ENCODE measurements around the gene PCNX4.
"Not testable (repeated sequence)": the region's sequence is repeated elsewhere in the genome, so short reads cannot be mapped to it uniquely, and the experiment has no call there.

PCNX4 gene

DNA sequence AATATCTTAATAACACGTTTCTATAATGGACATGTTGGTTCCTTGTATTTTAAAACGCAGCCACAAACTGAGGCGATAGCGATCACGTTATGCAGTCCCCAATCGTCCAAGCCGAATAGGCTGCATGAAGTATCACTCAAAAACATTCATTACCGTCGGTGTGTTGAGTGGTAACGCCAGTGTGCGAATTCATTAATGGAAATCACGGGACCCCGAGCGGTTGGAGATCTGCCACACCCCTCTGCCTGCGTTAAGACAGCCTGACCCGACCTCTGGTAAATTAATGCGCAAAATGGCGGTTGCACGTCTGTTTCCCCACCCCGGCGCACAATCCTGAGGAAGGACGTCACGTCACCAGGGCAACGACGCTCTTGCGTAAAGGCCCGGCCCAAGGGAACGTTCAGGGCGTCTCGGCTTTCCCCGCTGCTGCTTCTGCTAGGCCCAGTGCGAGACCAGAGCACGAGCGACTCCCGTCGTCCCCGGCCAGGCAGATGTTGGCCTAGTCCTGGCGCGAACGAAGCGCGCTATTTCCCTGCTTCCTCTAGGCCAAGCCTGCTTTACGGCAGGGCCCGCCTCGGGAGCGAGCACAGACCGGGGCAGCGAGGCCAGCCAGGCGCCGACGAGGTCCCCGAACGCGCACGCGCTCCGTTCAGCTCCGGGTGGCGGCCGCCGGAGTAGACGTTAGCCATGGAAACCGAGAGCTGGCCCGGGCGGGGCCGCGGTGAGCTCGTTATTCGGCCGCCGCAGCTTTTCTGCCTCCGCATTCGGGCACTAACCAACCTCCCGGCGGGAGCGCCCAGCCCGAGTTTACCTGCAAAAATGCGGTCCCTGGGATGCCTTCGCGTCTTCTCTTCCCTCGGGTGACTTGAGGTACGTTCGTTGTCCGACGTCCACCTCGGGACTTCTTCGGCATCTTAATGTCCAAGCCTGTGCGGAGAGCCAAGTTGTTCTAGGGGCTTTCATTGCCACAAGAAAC, at the start of gene PCNX4:
Gene PCNX4, plus strand, starts transcription at position 374 of the 976 bp plus-strand sequence. CDS start 15,716 bp downstream, outside the sequence.
- DNase-seq = peak; percentile 89

GRCh38 chr14:60047976-60048375, 43.7 kb upstream of the PCNX4 start:
- DNase-seq = not testable (repeated sequence)

DNA sequence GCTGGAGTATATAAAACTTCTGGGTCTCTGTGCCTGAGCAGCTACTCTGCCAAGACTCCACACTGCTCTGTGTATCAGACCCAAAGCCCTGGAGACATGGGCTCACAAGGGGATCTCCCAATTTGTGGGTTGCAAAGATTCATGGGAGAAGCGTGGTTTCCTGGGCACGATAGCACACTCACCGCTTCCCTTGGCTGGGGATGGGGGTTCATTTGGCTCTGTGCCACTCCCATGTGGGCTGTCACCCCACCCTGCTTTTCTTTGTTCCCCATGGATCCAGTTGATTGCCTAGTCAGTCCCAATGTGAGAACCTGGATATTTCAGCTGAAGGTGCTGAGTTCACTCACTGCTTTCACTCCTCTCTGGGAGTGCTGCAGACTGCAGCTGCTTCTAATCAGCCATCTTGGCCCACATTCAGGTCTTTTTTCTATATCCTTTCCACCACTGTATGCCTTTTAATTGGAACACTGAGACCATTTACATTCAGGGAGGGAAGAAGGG, 40.0 kb upstream of the PCNX4 start:
- DNase-seq = no peak

- no peak for DNase-seq
Observed at GRCh38 chr14:60058087-60058486, 33.6 kb upstream of the PCNX4 start.

- no peak for DNase-seq
Observed at GRCh38 chr14:60061371-60061770, 30.4 kb upstream of the PCNX4 start.

DNA sequence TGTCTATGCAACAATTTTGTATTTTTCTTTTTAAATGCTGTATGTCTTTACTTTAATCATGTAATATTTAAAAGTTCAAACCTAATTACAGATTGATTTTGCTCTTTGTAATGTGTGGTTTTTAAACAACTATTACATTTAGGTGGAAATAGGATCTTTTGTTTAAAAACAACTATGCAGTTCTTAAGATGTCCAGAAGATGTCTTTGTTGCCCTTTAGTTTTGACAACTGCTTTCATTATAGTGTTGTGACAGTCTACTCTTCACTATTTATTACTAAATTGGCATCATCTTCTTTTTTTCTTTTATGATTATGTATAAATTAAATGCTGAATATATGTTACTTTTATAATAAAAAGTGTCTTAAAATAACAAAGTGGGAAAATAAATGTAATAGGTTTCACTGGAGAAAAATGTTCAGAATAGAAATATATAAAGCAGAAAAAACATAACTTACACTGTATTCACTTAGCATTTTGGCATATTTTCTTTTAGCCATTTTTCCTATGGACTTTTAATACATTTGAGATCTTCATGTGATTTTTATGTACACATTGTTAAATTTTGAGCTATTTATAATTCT, 27.1 kb upstream of the PCNX4 start:
- DNase-seq = no peak

- DNase-seq = no peak
Observed at GRCh38 chr14:60067882-60068281, 23.8 kb upstream of the PCNX4 start.

GRCh38 chr14:60079723-60080122, 12.0 kb upstream of the PCNX4 start:
- no peak for DNase-seq

DNA sequence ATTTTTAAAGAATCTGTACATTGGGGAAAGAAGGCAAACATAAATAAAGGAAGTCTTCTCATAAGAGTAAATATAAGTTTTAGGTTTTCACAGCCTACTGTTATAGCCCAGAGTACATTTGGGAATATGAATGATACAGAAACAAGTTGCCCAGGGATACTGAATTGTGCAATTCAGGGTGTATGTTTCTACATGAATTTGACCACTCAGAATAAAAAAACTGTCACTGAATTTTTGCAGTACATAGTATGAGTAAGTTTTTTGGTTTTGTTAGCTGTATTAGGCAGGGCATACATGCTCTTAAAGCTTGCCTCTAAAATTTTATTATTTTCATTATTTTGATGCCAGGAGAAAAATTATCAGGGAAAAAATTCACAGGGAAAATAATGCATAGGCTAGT, 6.6 kb upstream of the PCNX4 start:
- DNase-seq = no peak

GRCh38 chr14:60085693-60086092, 6.0 kb upstream of the PCNX4 start:
- no peak for DNase-seq

GRCh38 chr14:60087668-60088067, 4.1 kb upstream of the PCNX4 start:
- DNase-seq = no peak

- DNase-seq = no peak
Observed at GRCh38 chr14:60089221-60089620, 2.5 kb upstream of the PCNX4 start.

DNA sequence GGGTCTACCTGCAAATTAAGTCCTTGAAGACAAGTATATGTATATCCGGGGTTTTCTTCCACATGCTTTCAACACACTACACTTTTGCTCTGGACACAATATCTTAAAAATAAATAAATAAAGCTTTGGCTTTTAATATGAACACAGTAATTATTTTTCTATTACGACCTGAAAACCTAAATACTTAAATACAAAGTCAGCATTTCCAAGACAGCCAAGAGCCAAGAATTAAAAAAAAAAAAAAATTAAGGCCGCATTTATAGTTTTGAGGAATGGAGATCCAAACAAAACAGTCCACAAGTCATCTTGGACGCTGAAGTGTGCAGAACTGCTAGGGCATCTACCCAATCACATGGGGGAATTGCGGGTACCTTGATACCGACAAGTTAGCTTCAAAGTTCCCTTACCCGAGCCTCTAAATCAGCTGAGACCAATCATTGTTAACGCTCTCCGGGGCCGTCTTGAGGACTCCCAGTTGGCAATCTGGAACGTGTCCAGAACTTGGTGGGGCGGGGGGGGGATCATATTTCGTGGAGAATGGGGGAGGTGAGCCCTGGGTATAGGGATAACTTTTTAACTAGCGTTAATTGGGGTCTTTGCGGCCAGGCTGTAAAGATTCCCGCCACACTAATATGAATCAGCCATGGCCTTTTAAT, 731 bp upstream of the PCNX4 start:
- peak; percentile 11 for DNase-seq

DNA sequence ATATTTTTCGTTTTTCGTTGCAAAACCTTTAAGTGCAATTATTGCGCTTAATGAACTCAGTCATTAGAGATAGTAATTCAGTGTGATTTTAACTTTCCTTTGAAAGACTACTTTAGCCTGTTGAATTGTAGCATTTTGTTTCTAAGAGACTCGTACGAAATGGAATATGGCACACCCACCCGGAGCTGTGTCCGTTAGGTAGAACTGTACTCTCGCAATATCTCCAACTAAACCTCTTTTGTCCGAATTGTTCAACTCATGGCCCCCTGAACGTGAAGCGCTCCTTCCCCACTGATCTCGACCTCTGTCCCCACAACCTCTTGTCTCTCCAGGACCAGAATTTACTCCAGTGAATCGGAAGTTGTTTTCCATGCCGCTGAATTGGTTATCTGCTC, 800 bp downstream of the PCNX4 start:
- no peak for DNase-seq

DNA sequence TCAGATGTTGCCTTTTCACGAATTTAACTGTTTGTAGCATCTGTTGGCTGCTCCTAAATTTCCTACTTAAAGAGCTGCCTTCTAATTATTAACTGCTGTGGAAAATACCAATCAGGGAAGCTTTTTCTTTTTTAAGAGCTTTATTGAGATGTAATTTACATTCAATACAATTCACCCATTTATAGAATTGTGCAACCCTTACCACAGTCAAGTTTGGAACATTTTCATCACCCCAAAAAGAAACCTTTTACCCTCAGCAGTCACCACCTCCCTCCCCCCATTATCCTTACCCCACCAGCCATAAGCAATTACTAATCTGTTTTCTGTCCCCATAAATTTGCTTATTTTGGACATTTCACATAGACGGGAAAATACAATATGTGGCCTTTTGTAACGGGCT, 1.4 kb downstream of the PCNX4 start:
- DNase-seq = no peak

GRCh38 chr14:60093606-60094005, 1.9 kb downstream of the PCNX4 start:
- no peak for DNase-seq

DNA sequence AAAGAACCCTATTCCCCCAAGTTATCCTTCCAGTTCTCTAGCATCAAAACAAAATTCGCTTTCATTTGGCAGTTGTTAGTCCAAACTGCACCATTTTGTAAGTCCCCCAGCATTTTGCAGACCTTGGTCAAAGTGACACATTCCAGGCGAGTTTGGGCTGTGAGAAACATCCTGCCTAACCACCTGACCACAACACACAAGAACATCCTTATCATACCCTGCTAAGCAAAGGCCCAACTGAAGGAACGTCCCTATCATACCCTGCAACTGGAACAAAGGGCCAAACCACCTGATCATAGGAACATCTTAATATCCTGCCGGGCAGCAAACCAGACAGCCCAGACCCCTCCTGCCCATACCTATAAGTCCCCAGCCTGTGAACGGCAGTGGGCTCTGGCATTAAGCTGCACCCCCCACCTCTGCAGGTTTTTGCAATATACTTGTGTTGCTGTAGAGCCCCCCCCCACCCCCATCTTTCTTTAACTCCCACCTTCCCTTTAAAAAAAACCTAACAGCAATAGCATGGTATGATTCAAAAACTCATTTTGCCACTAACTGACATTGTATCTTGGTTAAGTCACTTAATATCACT, 2.7 kb downstream of the PCNX4 start:
- DNase-seq = no peak

GRCh38 chr14:60095231-60095630, 3.5 kb downstream of the PCNX4 start:
- DNase-seq = no peak

GRCh38 chr14:60095781-60096450, 4.2 kb downstream of the PCNX4 start:
- no peak for DNase-seq

- no peak for DNase-seq
Observed at GRCh38 chr14:60097974-60098373, 6.3 kb downstream of the PCNX4 start.

GRCh38 chr14:60099855-60100254, 8.1 kb downstream of the PCNX4 start:
- DNase-seq = not testable (repeated sequence)

DNA sequence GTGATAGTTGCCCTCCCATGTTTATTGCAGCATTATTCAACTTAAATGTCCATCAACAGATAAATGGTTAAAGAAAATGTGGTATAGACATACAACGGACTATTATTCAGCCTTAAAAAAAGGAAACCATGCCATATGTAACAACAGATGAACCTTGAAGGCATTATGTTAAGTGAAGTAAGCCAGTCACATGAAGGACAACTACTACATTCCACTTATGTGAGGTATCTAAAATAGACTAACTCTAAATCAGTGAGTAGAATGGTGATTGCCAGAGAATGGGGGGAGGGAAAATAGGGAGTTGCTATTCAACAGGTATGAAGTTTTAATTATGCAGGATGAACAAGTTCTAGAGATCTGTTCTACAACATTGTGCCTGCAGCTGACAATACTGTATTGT, 10.1 kb downstream of the PCNX4 start:
- no peak for DNase-seq

GRCh38 chr14:60102389-60102788, 10.7 kb downstream of the PCNX4 start:
- no peak for DNase-seq

All from activated T-cell treated with anti-CD3 and anti-CD28 coated beads for 4 hours (primary cell).